ENCODE measurements around the gene GOLGA6D. TPM values are rescaled to one million over a fixed set of nuclear protein-coding genes. Genes with fewer than 3 reads are reported as not detected.

Gene GOLGA6D
- total RNA-seq, 1 experiment from 2014 or later, result 0.35 TPM

- Histone ChIP-seq H3K79me2 (ENCODE audit: insufficient read depth, low read length) (no peaks in the 10 kb centered on the region), H3K4me1 (ENCODE audit: insufficient read depth, low read length) (no peaks in the 10 kb centered on the region), H3K9ac (ENCODE audit: extremely low read depth, insufficient read length, low read length) (no peak overlapping the region), H2BK20ac (ENCODE audit: low read depth, low read length, poor library complexity, severe bottlenecking) (no peak overlapping the region), H4K91ac (ENCODE audit: insufficient read length, low read depth, low read length) (no peak overlapping the region), H3K14ac (ENCODE audit: insufficient read depth, low read length) (no peak overlapping the region), H3K23ac (ENCODE audit: insufficient read length, low read depth, low read length) (no peak overlapping the region), H3K23me2 (ENCODE audit: insufficient read length, low read depth, low read length, poor library complexity, severe bottlenecking) (no peaks in the 10 kb centered on the region), H3K18ac (ENCODE audit: insufficient read length, low read depth, low read length) (no peak overlapping the region), H4K20me1 (ENCODE audit: control insufficient read depth, insufficient read depth, insufficient read length) (no peaks in the 10 kb centered on the region), H2BK120ac (ENCODE audit: low read depth, low read length, poor library complexity, severe bottlenecking) (no peak overlapping the region), H3K4me2 (ENCODE audit: insufficient read depth, insufficient read length, low read length) (no peak overlapping the region), H2AFZ (ENCODE audit: low read length) (no peak overlapping the region), H2BK15ac (ENCODE audit: low read depth, low read length) (no peak overlapping the region), H2BK5ac (ENCODE audit: insufficient read length, low read length) (no peak overlapping the region), H3K27me3 (ENCODE audit: insufficient read depth, low read length) (no peaks in the 10 kb centered on the region), H3K4ac (ENCODE audit: low read depth, low read length) (no peak overlapping the region), H2BK12ac (ENCODE audit: insufficient read length, low read depth, low read length) (no peak overlapping the region), H3K9me3 (ENCODE audit: control insufficient read depth, low read depth, low read length) (no peaks in the 10 kb centered on the region), H4K8ac (replicated peaks; ENCODE audit: insufficient read length, low read depth, low read length) (no peak overlapping the region), H2AK5ac (ENCODE audit: insufficient read length, low read length) (no peak overlapping the region), H3K79me1 (ENCODE audit: insufficient read depth, low read depth, low read length, poor library complexity, severe bottlenecking) (no peaks in the 10 kb centered on the region), H4K5ac (ENCODE audit: insufficient read length, low read depth, low read length) (no peak overlapping the region), H3K27ac (ENCODE audit: insufficient read length, low read depth, low read length) (no peak overlapping the region), H3K56ac (ENCODE audit: insufficient read length, low read depth, low read length) (no peak overlapping the region), H3T11ph (ENCODE audit: low read length) (no peak overlapping the region)
- Mint-ChIP-seq H3K9me3 (no peaks in the 10 kb centered on the region), H3K36me3 (ENCODE audit: insufficient read depth in 1 of 3, low read depth in 3 of 3) (no peaks in the 10 kb centered on the region), H3K4me3 (no peak overlapping the region), H3K4me1 (no peaks in the 10 kb centered on the region), H3K27ac (no peak overlapping the region), H3K27me3 (ENCODE audit: low read depth) (peaks cover 21% of the 10 kb centered on the region)
- TF ChIP-seq, protein P1, sequence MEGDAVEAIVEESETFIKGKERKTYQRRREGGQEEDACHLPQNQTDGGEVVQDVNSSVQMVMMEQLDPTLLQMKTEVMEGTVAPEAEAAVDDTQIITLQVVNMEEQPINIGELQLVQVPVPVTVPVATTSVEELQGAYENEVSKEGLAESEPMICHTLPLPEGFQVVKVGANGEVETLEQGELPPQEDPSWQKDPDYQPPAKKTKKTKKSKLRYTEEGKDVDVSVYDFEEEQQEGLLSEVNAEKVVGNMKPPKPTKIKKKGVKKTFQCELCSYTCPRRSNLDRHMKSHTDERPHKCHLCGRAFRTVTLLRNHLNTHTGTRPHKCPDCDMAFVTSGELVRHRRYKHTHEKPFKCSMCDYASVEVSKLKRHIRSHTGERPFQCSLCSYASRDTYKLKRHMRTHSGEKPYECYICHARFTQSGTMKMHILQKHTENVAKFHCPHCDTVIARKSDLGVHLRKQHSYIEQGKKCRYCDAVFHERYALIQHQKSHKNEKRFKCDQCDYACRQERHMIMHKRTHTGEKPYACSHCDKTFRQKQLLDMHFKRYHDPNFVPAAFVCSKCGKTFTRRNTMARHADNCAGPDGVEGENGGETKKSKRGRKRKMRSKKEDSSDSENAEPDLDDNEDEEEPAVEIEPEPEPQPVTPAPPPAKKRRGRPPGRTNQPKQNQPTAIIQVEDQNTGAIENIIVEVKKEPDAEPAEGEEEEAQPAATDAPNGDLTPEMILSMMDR (conservative IDR thresholded peaks at IDR 0.05), result no peak
- DNase-seq, result no peak
- WGBS (ENCODE audit: extremely low coverage, insufficient read length, low lambda C conversion rate), result no CpG with 5 or more reads among the region's 4 CpGs
Observed at GRCh38 chr15:75325922-75326321, 43.3 kb downstream of the GOLGA6D start.

Measured in H9 (cell line).